HL-60 (cell line): Measurements from ENCODE around the gene EMD.

ENCODE experiments used
- CTCF ChIP-seq: IDR thresholded peaks from one replicate; pipeline ENCODE4 v1.5.1; 2011; ENCODE audit warnings: low read length, control low read depth, inconsistent platforms; ENCODE audit not compliant: insufficient read depth
- POLR2AphosphoS5 ChIP-seq: IDR thresholded peaks from 2 replicates; pipeline ENCODE4 v1.6.1; 2012; ENCODE audit warnings: low read depth
- REST ChIP-seq: IDR thresholded peaks from 2 replicates; pipeline ENCODE4 v1.6.1; 2012; ENCODE audit warnings: low read depth; ENCODE audit not compliant: insufficient replicate concordance

- TF ChIP-seq CTCF, result no peak
- TF ChIP-seq POLR2AphosphoS5, result no peak
- no peak for TF ChIP-seq REST
These were observed 19.5 kb upstream of the EMD start for GRCh38 chrX:154359362-154360154.
